Activated CD8-positive, alpha-beta memory T cell treated with anti-CD3 and anti-CD28 coated beads, Interleukin-2, amount 50 U/mL, for 48 hours (primary cell): ENCODE results near the gene CSTF1.
"Not testable (repeated sequence)": the region's sequence is repeated elsewhere in the genome, so short reads cannot be mapped to it uniquely, and the experiment has no call there.

Source experiments
- DNase-seq: peaks from one replicate; pipeline ENCODE4 v3.0.0-alpha.2; 2020

The CSTF1 gene

DNA sequence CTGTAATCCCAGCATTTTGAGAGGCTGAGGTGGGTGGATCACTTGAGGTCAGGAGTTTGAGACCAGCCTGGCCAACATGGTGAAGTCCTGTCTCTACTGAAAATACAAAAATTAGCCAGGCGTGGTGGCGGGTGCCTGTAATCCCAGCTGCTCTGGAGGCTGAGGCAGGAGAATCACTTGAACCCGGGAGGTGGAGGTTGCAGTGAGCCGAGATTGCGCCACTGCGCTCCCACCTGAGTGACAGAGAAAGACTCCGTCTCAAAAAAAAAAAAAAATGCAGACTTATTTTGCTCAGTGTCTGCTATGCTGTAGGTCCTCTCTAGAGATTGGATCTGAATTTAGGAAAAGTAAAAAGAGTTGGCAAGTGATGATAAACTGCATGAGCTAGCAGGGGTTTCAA, 18.8 kb downstream of the CSTF1 start:
- DNase-seq: not testable (repeated sequence)

DNA sequence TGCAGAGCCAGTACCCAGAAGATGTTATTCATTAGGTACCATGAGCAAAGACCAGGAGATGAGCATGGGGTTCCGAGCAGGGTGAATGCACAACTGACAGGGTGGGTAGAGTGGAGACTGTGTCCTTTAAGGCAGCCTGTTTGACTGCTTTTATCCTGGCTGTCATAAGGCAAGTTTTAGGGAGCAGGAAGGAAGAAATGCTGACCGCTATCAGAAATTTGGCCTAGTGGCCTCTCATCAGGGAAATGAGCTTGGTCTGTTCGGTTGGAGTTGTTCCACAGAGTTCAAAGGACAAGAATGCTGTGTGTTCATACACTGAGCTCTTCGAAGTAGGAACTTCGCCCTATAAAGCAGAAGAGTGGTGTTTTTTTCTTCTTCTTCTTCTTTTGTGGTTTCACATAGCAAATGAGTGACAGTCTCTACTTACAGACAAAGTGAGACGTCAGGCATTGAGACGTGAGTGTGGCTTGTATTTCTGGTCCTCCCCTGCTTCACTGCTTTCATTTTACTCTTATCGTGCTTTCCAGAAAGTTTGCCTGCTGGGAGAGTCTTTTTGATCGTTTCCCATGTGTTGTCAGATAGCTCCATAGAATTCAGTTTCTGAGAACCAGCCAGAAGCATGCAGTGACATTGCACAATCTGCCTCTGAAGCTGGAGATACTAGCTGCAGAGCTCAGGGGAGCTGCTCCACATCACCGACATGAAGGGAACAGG, 19.5 kb downstream of the CSTF1 start, which contains the start of gene CASS4:
TSS of gene CASS4 (plus strand) at position 502 of the 714 bp plus-strand sequence. CDS start at position 701, 199 bp downstream.
- no peak for DNase-seq

DNA sequence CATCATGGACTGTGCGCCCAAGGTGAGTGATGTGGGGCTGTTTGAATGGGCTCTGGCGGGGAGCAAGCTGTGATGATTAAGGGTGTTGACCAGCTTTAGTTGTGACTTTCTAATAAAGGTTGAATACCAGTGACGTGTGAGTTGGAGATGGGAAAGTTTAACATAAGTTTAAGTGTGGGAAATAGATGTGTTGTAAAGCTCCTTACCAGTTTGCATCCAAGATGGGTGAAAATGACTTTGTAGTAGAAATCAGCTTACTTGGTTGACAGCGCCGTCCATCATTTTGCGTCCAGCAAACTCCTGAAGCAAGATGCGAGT, 20.0 kb downstream of the CSTF1 start:
- DNase-seq: no peak

DNA sequence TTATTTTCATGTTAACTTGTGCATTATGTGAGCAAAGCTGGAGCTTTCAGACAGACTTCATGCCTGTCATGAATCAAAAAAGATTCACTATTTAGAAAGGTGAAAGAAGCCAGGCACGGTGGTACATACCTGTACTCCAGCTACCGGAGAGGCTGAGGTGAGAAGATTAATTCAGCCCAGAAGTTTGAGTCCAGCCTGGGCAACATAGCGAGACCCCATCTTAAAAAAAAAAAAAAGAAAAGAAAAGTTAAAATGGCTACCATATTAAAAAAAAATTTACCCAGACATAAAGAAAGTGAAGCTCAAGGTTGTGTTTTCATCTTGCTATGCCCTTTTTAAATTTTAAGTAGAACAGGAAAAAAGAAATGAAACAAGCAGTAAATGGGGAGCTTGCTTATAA, 20.5 kb downstream of the CSTF1 start:
- DNase-seq: no peak

DNA sequence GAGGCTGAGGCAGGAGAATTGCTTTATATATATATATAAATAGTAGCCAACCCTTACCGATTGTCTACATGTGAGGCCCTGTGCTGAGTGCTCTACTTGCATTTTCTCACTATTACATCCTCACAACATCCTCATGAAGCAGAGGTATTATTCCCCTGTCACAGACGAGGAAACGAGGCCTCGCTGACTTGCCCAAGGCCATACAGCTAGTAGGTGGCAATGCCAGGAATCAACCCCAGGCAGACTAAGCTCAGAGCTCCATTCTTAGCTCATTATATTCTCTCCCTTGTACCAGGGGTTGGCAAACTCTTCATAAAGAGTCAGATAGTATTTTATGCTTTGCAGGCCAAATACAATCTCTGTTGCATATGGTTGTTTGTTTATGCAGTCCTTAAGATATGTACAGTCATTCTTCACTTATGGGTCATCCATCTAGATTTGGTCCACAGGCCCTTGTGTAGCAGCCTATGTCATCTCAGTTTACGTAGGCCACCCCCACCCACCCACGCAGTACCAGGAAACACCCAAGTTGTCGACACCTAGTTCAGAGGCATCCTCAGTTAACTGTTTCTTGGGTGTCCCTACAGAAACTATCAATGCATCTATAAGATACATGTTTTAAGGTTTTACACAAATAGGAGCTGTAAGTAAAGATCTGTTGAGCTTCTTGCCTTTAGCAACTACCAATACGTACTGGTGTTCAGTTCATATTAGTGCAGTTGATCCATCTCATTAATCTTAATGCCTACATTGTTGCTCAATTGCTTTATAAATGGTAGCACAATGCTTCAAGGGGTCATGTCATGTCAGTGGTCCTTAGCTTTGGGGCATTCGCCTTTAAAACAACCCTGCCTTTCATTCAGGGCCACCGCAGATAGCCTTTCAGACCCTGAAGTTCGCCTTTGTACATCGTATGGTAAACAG, 22.7 kb downstream of the CSTF1 start:
- DNase-seq: peak; percentile 71

DNA sequence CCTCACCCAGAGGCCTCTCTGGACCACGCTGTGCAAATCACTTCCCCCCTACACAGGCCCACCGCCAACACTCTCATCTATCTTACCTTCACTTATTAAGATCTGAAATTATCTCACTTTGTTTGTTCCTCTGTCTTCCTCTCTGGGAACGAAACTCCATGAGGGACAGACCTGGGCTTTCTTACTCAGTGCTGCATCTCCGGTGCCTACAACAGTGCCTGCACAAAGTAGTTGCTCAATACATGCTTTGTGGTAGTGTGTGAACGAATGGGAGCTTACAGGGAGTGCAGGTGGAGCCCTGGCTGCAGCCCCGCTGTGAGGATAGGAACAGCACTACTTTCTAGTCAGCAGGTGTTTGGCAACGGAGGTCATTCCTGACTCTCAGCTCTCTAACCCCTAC, 25.0 kb downstream of the CSTF1 start:
- DNase-seq: no peak

DNA sequence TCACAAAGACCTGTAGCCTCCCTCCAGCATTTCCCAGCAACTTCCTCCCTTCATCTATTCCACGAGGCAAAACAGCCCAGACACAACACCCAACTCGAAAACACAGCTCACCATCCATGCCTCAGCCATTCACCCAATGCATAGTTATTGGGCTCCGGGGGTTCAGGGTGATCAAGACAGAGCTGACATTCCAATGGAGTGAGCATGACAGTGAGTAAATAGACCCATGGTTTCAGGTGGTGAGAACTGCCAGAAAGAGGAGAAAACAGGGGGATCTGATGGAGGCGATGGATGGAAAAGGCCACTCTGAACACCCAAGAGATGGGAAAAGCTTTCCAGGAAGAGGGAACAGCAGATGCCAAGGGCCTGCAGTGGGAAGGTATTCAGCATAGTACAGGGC, 25.5 kb downstream of the CSTF1 start:
- no peak for DNase-seq

DNA sequence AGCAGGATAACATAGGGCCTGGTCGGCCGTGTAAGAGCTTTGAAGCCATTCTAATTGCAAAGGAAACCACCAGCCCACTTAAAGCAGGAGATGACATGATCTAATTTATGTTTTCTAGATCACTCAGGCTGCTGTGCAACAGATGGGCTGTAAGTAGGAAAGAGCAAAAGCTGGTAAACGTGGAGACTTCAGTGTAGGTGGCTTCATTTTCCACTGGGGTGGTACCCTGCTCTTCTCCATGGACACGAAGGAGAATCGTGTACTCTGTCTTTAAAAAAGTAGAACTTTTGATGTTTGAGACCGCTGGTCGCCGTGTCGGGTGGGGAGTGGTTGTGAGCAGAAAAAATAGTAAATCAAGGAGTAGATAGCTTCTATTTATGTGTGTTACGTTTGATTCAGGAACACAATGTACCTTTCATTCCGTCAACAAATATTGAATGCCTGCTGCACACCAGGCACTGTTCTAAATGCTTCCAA, 26.0 kb downstream of the CSTF1 start:
- no peak for DNase-seq

DNA sequence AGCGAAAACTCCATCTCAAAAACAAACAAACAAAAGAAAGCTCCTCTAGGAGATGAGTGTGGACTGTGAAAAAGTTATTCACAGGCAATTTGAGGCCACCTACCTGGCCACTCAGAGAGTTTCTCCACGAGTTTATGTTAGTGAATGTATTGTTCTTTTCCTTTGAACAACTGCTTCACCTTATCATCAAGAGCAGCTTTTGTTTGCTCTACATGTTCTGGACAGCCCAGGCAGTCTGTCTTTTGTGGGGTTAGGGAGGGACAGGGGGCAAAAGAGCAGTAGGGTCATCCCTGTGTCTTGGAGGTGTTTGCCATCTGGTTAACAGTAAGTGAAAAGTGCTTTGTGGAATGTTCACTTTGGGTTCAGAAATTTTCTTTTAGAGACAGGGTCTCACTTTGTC, 27.6 kb downstream of the CSTF1 start:
- no peak for DNase-seq

DNA sequence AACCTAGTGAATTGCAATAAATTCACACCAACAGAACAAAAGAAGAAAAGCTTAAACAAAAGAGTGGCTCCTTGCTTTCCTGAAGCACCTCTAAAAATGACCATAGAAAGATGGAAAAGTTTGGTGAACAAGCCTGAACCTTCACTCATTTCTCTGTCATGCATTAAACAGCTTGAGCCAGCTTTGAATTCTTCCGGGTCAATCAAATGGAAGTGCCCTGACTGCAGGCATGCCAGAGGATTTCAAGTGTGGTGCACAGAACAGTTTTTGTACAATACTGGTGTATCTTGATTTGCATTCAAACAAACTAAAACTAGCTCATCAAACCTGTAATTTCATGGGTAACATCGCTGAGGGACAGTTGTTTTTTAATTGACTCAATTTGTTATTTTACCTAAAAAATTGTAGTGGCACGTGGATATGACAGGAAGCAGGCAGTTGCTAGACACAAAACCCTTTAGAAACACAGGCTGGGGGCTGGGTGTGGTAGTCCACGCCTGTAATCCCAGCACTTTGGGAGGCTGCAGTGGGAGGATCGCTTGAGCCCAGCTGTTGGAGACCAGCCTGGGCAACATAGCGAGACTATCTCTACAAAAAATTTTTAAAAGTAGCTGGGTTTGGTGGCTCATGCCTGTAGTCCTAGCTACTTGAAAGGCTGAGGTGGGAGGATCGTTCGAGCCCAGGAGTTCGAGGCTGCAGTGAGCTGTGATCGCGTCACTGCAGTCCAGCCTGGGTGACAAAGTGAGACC, 28.7 kb downstream of the CSTF1 start:
- no peak for DNase-seq

DNA sequence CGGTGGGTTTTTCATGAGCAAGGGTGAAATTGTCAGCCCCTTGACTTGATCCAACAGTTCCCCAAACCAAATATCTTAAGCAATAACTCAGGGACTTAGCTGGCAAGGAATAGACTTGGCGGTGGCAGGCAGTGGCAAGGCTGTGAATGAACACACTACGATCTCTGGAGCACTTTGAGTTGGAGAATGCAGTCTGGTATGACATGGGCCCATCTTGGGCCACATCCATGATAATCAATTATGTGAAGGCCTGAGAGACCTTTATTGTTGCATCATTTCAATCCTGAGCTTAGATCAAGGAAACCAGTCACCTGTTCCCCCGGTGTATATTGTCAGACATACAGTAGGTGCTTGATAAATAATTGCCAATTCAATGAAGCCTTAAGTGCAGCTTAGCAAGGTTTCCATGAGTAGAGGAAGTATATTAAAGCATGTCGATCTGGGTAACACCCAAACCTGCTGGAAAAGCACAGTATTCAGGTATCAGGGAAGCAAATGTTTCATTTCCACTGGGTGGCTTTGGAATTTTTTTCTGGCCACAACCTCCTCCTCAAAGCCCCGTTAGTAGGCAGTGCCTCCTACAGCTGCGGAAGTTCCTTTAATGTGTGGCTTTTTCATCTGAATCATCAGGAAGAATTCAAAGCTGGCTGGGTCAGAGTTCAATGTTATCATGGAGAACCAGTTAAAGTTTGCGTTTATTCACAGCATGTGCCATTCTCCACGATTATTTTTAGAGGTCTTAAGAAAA, 29.8 kb downstream of the CSTF1 start:
- DNase-seq: no peak

DNA sequence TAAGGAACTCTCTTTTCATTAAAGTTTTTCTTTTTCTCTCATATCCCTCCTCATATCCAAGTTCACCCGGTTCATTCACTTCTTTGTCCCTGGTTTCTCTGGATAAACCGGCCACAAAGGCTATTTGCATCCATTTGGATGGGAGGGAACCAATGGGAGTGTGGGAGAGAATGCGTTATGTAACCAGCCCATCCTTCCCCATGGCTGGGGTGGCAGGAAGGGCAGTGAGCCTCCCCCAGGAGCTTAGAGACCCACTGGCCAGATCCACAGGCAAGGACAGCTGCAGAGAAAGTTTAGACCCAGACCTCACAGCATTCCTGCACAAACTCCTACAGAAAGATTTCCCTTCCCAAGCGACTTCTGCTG, 30.4 kb downstream of the CSTF1 start:
- no peak for DNase-seq

DNA sequence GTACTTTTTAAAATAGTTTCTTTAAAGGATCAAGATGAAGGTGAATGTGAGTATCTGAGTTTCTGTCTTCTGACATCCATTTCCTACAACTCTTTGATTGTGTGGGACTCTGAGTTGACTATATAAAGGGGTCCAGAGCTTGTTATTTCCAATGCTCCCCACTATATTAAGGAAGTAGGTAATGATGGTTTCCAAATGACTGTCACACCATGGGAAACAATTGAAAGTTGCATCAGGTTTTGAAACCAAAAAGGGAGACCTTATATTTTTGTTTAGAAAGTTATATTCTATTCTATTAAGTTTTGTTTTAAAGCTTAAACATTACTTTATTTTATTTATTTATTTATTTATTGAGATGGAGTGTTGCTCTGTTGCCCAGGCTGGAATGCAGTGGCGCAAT, 30.8 kb downstream of the CSTF1 start:
- DNase-seq: no peak

DNA sequence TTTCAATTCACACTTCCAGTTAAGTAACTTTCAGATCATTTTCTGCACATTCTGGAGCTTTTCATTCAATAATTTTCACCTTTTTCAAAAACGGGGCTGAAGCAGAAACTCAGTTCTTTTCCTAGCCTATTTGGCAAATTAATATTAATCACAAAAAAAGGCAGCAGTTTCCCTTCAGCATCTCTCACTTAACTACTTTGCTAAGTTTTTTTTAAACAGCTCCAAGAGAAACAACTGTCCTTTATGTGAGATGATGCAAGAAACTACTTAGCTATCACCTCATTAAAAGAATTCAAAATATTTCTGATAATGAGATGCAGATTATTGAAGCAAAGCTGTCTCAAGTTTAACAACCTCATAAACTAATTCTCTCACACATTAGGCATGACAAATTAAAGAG, 31.4 kb downstream of the CSTF1 start:
- no peak for DNase-seq

DNA sequence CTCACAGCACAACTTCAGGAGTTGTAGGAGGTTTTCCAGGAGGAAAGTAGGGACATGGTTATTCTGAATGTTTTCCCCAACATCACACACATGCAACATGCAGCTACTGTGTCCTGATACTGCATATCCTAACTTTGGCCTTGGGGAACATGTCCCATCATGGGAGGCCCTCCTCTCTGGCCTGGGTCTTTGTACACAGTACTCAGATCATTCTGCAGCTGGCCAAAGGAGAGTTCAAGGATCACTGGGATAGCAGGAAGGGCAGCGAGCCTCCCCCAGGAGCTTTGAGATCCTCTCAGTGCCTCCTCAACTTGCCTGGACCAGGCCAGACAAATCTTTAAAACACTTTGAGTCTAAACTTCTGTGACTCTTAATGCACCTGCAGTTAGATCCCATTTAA, 32.5 kb downstream of the CSTF1 start:
- no peak for DNase-seq

DNA sequence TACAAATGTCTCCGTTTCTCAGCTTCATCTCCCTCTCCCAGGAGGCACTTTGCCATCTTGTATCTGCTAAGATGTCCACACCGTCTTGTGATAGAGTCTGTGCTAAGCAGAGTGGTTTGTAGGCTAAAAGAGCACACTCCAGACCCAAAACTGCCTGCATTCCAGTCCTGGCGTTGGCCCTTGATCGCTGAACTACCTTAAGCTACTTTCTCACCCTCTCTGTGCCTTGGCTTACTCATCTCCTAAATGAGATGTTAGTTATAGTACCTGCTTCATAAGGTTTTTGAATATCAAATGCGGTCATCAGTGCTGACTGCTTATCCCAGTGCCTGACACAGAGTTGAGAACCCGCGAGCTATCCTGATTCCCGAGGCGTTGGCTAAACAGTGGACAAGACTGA, 33.6 kb downstream of the CSTF1 start:
- no peak for DNase-seq

DNA sequence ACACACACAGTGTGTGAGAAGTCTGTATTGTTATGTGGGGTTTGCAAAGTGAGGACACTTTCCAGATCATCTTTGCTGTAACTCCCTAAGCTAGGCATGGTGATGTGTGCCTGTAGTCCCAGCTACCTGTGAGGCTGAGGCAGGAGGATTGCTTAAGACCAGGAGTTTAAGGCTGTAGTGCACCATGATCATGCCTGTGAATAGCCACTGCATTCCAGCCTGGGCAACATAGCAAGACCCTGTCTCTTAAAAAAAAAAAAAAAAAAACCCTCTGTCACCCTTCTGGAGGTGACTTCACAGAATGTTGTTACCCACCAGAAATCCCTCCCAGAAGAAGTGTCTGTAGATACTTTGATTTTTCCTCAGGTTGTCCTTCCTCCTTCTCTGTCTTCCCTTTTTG, 34.5 kb downstream of the CSTF1 start:
- peak; percentile 26 for DNase-seq

DNA sequence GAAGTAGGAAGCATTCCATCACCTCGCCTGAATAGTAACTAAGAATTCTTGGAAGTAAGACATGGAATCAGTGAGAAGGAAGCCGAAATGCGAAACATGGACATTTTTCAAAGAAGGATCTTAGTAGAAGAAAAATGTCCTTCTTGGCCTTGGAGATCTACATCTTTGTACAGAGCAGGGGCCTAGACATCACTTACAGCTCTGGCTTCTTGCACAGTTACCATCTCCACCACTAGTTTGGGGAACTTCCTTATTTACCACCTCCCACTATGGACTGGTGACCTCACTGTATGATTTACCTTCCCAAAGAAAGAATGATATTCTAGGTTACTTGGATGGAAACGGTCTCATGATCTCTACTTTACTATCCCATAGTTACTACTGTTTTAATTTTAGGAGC, 35.4 kb downstream of the CSTF1 start:
- no peak for DNase-seq

DNA sequence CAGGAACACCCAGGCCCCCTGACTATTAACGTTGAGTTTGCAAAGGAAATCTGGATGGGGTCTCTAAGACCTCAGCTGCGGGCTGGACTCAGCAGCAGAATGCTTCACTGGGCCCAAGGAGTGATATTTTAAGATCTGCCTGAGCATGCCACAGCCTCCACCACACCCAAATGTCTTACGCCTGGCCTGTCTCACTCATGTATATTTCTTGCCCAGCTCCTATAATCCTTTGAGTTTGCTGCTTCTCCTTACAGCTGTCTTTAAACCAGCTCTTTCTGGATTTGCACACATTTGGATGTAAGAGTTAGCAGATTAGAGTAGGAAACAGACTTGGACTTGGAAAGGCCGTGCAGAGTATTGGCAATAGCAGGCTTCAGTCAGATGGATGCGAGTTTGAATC, 36.0 kb downstream of the CSTF1 start:
- peak; percentile 47 for DNase-seq

DNA sequence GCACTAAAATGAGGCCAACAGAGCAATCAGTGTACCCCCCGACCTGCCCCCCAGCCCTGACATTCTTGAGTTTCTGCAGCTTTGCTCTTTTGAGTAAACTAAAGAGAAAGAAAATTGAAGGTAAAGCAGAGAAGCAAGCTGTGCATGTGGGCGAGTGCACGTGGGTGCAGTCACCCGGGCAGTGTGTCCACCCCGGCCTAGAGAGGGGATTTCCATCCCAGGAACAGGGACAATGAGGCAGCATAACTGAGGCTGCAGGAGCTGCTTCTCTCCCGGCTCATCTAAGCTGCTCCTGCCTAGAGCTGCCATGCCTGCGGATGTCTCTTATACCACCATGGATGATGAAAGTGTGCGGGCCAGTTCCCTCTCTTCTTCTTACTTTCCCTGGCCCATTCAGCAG, 36.4 kb downstream of the CSTF1 start:
- DNase-seq: peak; percentile 38

DNA sequence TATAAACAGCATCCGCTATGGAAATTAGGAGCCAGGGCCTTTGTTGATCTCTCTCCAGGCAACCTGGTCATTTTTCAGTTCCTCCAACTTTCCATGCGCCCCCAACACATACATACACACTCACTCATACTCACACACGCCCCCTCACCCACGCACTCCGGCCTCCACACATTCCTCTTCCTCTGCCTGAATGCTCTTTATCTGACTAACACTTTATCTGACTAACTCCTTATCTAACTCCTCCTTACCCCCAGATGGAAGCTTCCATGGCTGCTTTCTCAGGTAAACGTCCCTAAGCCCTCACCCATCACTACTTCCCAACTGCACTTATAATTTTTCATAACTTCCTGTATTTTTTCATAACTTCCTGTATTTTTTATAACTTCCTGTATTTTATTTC, 37.1 kb downstream of the CSTF1 start:
- peak; percentile 62 for DNase-seq

DNA sequence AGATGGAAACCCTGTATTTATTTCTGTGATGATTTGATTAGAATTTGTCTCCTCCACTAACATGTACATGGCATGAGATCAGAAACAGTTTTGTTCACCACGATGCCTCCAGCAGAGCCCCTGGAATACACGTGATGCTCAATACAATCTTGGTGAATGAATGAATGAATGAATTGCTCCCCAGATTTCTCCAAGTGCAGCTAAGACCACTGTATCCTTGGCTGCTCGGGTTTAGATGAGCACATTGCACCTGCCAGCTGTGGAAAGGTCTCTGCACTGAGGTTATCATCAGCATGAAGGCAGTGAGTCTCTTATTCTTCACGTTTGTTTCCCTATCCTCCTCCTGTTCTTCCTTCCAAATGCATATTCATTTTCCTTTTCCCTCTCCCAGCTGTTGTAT, 37.5 kb downstream of the CSTF1 start:
- DNase-seq: peak; percentile 32

DNA sequence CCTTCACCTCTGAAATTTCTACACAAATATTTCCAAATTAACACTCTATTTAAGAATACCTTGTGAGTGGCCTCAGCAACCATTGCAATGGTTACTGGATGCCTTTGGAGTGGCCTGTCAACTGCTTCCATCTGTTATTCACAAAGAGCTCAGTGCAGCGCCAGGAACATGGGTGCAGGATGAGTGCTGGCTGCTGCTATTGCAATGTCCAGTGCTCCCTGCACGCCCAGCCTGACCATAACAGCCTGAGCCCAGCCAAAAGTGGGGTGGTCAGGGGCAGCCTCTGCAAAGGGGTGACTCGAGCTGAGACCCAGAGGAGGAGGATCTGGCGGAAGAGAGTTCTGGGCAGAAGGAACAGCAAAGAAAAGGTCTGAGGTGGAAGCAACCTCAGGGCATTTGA, 38.0 kb downstream of the CSTF1 start:
- DNase-seq: peak; percentile 43
